ENCODE results near the gene SOHLH1. TPM values are rescaled to one million over a fixed set of nuclear protein-coding genes. Genes with fewer than 3 reads are reported as not detected.

SOHLH1 gene
- total RNA-seq, 1 donor from 2014 or later: not detected

DNA sequence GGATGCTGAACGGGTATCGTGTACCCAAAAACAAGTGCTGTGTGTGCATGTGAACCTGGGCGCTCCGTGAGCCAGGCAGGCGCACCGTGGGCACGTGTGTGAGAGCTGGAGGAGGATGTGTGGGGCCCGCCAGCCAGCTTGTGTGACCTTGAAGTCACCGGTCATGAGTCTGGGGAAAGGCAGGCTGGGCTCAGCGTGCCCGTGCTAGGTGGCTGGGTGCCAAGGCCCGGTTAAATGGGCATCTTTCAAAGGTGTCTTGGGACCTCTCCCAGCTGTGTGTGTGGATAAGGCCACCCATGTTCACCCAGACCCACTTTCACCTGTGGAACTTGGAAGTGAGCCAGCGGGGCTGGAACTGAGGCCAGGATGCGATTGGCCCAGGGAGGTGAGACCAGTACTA is 6.1 kb upstream of the SOHLH1 start:
- intact Hi-C loops (cut with micrococcal nuclease): no loop called here

DNA sequence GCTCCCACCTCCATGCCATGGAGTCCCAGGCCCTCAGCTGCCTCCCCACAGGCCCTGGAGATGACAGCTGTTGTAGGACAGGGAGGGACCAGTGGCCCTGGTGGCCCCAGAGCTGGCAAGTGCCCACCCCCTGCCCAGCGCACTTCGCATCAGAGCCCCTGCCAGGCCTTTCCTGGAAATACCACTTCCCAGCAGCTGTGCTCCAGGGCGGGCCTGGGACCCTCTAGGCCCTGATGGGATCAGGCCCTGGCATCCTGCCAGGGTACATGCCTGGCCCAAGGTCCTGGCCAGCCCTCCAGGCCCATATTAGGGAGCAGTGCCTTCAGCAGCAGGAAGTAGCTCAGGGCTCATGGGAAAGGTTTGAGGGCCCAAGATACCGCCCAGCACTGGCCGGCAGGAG is 5.2 kb upstream of the SOHLH1 start:
- intact Hi-C loops (cut with micrococcal nuclease): no loop called here

DNA sequence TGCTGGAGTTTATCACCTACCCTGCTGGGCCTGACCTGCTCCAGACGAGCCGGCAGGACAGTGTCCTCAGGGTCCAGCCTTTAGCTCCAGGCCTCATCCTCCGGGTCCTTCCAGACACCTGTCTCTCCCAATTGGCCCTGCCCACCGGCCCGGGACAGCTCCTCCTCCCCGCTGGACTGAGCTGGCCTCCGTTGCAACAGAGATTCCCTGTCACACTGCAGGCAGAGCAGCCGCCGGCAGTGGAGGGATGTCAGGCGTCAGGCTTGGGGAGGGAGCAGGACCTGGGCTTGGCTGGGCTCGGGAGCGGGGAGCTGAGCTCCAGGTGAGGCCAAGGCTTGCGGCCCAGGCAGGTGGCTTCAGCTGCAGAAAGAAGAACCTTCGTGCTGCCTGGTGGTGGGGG is 4.4 kb upstream of the SOHLH1 start:
- intact Hi-C loops (cut with micrococcal nuclease): no loop called here

DNA sequence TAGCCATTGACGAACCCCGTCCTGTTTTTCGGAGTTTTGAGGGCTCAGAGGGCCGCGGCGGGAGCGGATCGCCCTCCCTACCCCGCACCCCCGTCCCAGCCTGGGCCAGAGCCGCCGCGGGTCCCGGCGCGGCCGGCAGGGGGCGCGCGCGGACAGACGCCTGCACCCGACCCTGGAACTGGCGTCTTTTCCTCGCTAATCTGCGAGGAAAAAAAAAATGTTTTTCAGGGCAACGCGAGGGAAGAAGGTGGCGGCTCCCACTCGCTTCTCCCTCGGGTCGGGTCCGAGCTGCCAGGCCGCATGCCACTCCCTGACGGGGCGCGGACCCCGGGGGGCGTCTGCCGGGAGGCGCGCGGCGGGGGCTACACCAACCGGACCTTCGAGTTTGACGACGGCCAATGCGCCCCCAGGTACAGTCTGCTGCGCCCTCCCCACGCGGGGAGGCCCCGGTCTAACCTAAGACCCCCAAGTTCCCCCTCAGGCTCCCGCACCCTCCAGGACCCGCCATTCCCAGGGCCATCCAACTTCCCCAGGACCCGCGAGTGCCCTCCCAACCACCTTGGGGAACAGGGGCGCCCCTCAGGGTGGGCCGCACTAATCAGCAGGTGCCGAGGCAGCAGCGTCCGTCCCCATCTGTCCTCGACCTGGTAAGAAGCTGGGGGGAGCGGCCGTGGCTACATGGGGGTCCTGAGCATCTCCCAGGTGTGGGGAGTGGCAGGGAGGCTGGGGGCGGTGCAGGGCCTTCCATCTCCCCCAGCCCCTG is 2.9 kb upstream of the SOHLH1 start, which contains the start of gene KCNT1:
Gene KCNT1, plus strand, starts transcription at position 227 of the 763 bp plus-strand sequence. Its CDS starts 74 bp downstream, at position 301.
- intact Hi-C loops (cut with micrococcal nuclease): no loop called here

DNA sequence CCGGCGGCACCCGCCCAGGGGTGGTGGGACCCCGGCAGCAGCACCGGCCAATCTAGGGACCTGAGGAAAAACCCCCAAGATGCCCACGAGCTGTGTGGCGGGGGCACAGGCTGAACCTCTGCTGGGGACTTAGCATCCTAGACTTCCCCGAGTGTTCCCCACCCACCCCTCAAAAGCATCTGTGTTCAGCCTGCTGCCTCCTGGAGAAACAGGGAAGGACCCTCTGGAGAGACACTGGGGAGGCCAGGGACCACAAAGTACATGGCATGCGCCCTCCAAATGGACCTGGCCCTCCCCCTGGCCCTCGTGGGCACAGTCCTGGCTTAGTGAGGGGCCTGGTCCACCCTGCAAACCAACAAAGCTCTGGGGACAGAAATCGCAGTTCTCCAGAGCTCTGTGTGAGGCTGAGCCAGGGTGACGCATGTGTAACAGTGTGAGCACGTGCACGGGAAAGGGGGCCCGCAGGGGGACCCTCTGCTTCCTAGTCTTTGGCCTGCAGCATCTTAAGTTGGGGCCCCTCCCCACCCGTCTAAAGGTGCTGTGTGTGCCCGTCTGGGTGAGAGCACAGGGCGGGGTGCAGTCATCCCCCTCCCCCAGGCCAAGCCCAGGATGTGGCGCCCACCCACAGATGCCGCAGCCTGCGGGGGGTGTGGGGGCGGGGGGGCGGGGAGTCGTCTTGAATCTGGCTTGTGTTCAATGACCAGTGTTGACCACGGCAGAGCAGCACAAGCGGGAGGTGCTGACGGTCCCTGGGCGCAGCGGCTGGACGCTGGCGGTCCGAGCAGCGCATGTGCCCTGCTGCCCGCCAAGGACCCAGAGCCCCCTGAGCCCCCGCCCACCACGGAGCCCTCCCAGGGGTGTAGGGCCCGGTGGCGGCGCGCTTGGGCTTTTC is 2.0 kb upstream of the SOHLH1 start:
- intact Hi-C loops (cut with micrococcal nuclease): no loop called here

DNA sequence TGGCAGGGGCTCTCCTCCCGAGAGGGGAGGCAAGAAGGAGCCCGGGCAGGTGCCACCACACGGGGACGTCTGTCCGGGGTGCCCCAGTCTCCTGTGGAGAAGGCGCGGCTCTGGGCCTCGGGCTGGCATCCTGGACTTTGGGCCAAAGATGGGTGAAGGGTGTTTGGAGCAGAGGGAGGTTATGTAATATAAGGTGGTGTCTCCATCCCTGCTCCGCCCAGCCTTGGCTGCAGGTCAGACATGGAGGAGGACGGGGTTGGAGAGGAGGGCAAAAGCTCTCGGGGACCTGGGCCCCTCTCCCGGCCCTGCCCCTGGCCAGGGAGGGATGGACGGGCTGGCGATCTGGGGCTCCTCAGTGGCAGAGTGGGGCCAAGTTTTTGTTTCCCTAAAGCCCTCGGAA is 1.2 kb upstream of the SOHLH1 start:
- intact Hi-C loops (cut with micrococcal nuclease): no loop called here

DNA sequence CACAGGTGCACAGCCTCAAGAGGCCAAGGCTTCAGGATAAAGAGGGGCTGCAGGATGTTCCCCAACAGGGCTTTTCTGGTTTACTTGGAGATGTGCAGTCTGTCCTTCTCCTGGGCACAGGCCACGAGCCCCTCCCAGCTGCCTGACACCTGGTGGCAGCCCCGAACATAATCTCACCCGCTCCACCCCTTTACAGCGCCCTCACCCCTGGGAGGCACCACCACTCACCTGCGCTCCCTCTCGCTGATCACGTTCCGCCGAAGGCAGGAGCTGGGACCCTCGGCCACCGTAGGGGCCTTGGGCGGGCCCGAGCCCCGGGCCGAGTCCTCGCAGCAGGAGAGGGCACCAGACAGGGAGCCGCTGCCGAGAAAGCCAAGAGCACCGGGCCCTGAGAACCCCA is 514 bp downstream of the SOHLH1 start:
- intact Hi-C loops (cut with micrococcal nuclease): no loop called here

DNA sequence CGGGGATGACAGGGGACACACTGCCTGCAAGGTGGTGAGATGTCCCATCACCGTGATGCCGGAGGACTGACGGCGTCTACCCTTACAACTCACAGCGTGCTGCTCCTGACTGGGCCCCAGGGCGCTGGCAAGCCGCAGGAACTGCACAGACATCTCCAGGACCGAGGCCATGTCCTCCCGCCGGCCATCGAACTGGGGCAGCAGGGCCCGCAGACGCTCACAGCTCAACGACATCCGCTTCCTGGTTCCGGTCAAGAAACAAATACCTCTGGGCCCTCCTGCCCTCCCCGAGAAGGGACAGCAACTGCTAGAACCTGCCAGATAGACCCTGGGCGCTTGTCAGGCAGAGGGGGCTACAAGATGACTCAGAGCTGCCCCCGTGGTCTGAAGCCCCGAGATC is 1.0 kb downstream of the SOHLH1 start:
- intact Hi-C loops (cut with micrococcal nuclease): no loop called here

DNA sequence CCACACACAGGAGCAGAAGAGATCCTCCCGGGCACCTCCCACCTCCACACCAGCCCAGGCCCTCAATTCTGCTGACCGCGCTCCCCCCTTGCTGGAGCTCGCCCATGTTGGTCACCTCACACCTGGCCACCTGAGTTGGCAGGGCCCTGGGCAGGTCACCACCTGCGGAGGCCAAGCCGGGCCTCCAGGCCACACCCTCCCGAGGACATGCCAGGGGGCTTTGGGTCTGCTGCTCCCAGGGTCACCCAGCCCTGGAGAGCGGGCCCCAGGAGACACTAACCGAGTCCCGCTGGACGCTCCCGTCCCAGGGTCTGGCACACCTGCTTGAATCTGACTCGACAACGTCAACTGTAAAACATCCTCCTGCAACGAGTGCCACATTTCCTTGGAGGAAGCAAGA is 2.1 kb downstream of the SOHLH1 start:
- intact Hi-C loops (cut with micrococcal nuclease): no loop called here

DNA sequence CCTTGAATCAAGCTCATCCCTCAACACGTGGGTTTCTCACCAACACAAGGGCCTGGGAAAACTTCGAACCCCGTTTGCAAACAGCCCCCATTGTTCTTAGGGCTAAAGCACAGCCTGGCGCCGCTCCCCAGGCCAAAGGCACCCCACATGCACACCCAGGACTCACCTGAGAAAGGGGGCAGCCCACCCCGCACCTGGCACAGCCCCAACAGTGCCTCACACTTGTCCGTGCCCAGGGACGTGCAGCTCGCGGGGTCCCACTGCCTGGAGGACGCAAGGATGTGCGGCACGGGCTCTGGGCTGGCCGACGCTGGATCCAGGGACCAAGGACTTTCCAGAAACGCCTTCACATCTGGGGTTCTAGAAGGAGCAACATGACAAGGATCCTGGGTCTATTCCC is 2.8 kb downstream of the SOHLH1 start:
- intact Hi-C loops (cut with micrococcal nuclease): no loop called here

DNA sequence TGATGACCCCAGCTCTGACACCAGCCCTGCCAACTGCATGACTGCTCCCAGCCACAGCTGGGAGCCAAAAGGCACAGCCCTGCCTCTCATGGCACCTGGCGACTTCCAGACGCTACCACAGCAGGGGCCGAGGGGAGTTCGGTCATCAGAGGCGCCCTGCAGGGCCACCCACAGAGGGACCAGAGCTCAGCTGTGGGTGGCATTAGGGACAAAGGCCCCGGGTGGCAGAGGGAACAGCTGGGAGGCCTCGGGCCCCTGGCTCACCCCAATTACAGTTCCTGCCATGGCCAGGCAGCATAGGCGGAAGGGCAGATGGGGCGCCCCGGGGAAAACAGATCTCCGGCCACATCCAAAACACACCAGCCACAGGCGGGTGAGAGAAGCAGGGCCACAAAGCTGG is 3.6 kb downstream of the SOHLH1 start:
- intact Hi-C loops (cut with micrococcal nuclease): no loop called here

DNA sequence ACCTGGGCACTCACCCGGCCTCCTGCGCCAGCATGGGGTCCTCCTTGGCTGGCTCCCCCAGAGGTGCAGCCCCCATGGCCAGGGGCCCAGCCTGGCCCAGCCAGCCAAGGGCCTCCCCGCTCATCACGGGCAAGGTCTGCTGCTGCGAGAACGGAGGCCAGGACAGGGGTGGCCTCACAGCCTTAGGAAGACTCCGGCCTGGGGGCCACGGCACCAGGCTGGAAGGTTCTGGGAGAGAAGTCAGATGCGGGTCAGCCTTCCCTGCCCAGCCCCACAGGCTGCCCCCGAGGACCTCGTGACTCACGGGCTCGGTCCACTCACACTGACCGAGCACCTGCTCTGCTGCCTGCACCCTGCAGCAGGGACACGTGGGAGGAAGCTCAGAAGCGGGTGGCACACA is 4.2 kb downstream of the SOHLH1 start:
- intact Hi-C loops (cut with micrococcal nuclease): no loop called here

DNA sequence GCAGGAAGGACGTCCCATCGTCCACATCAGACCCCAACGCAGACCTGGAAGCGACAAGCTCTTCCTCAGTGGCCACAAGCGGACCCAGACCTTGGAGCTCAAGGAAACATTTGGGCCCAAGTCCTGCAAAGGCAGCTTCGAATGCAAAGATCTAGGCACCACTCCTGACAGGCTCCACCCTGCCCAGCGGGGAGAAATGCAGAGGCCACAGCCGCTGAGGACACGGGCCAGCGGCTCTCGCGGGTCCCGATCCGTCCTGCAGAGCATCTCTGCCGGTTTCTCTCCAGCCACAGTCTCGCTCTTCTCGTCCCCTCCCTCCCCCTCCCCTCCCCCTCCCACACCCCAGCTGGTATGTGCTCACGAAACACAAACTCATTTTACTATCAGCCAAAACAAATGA is 4.9 kb downstream of the SOHLH1 start:
- intact Hi-C loops (cut with micrococcal nuclease): no loop called here

DNA sequence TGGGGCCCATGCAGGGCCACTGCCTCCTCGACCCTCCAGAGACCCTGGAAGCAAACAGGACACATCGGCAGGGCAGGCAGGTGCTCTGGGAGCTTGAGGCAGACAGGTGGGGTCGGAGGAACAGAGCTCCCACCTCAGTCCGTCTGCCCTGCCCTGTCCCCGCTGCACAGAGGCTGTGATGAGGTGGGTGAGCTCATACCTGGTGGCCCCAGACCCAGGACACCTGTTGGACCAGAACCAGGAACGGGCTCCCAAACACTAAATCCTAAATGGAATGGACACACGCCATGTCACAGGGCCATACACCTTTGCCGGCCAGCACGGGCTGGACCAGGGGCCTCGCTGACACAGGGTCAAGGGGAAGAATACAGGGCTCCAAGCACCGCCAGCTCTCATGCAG is 5.5 kb downstream of the SOHLH1 start:
- intact Hi-C loops (cut with micrococcal nuclease): no loop called here

DNA sequence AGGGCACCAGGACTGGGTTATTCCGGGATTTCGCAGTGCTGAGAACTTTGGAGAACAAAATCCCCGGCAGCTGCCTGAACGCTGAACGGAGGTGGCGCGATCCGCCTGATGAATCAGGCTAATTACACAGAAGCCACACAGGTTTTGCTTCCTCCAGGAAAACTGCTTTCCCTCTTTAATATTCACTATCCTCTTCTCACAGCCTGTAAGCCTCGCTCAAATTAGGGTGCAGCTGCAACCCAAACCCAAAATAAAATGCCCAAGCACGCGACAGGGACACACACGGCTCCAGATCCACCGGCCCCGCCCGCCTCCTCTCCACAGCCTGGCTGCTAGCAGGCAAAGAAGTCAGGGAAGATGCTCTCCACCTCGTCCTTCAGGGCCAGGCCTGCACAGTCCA is 6.0 kb downstream of the SOHLH1 start:
- intact Hi-C loops (cut with micrococcal nuclease): no loop called here

DNA sequence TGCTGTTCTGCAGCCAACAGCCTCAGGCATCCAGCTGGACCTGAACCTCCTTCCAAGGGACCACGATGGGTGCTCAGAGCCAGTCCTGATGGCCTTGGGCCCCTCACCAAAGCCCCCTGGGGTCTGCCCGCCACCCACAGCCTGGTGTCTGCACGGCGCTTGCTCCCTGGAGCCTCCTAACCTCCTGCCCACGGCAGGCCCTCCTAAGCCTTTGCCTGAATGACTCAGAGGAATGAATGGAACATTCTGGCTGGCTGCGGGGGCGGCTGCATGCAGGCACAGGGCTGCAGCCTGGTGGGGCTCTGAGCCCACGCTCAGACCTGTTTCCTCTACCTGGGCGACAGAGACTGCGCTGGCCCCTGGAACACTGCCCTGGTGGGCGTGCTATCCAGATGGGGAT is 6.9 kb downstream of the SOHLH1 start:
- intact Hi-C loops (cut with micrococcal nuclease): no loop called here

DNA sequence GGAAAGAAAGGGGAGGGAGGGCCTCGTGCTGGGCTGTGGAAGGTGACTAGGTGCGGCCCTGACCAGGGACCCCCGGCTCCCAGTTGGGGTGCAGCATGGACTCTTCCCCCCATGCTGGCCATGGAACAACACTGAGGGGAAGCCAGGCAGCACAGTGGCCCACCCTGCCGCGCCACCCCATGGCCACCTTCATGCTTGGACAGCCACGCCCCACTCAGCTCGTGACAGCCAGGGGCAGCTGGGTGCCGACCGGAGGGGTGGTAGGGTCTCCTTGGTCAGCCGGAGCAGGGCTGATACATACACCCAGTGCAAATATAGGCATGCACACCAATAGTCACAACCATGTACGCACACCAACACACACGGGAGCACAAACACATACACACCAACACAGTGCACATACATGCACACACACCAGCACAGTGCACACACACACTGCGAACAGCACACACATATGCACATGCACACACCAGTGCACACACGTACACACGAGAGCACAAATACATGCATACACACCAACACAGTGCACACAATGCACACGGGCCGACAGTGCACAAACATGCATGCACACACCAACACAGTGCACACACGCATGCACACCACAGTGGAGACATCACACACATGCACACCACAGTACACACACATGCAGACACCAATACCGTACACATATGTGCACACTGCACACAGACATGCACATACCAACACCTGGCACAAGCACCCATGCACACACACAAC is 8.3 kb downstream of the SOHLH1 start:
- intact Hi-C loops (cut with micrococcal nuclease): no loop called here

DNA sequence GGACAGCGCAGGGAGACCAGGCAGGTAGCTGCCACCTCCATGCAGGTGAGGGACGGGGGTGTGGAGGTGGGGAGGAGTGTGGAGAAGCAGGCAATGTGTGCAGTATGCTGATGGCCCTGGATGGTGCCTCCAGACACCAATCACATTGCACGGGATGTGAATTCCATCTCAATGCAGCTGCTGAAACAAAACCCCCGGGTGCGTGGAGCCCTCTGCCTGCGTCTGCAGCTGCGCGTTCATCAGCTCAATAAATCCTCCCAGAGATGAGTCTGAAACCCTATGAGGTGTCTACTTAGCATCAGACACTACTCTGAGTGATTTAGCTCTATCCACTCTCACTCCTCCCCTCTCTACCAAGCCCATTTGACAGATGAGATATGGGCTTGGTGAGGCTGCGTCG is 10.3 kb downstream of the SOHLH1 start:
- intact Hi-C loops (cut with micrococcal nuclease): no loop called here

DNA sequence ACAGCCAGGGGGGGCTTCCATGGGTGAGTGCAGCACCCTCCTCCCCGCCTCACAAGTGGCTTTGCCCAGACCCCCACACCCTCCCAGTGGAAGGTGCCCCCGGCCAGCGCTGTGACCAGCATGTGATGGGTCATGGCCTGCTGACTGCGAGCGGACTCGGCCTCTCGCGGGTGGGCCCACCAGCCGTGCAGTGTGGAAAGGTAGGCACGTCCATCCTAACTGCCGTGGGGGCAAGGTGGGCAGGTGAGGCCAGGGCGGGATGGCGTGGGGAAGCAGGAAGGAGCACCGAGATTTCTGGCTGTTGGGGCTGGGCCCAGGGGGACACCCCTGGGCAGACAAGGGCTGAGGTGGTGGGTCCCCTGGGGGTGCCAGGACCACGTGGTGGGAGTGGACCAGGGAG is 12.1 kb downstream of the SOHLH1 start:
- intact Hi-C loops (cut with micrococcal nuclease): no loop called here

DNA sequence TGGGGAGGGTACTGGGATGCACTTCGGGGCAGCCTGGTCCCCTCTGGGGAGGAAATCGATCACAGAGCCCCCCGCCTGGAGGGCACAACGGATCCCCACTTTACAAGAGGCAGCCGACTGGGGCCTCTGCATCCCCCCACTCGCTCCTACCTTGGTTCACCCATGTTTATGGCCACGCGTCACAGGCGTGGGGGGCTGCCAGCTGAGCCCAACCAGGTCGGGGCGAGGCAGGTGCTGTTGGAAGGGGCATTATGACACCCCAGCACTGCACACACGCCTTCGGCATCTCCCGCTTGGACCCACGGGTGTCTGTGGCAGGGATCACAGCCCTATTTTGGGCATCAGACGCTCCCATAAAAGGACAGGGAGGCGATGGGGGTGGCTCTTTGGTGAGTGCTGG is 14.6 kb downstream of the SOHLH1 start:
- intact Hi-C loops (cut with micrococcal nuclease): no loop called here

DNA sequence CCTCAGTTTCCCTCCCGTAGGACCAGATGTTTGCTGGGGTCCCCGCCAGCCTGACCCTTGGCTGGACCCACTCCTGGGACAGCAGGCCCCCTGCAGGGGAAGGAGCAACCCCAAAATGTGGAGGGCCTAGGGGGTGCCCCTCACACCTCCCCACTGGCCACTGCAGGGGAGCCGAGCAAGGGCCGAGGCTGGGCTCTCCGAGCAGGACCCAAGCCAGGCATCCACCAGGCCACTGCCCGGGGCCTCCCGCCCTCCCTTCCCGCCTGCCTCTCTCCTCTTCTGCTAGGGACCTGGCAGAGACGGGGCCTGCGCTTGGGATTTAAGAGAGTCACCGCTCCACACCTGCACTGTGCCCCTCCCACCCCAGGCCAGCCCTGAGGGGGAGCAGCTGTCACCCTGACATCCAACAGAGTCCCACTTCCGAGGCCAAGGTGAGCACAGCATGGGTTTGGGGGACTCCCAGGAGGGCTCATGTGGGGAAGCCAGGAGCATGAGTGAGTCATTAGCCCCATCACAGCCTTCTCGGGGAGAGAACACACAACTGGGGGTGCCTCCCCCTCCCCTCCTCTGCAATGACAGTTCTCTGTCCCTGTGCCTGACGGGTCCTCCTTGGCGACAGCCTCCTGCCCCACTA is 15.8 kb downstream of the SOHLH1 start:
- intact Hi-C loops (cut with micrococcal nuclease): no loop called here

DNA sequence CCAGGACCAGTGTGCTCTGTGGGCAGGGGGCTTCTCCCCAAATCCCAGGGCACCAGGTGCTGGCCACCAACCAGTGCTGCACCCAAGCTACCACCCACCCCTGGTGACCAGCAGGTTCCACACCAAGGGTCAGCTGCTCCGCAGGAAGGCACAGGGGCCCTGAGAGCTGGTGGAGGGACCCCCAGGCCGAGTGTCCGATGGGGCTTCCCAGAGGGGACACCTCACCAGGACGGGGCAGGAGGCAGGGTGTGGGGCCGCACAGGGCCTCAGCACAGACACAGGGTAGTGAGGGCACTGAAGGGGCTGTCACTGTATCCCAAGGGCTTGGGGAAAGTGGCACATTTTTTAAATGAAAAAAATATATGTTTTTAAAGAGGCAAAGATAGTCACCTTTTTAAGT is 18.1 kb downstream of the SOHLH1 start:
- intact Hi-C loops (cut with micrococcal nuclease): no loop called here

Measured in T-helper 1 cell treated with Interleukin-12 subunit alpha and Interleukin-12 subunit beta and Interleukin-4 antibody, amounts not matched to agents 30 ng/mL and 1 ng/mL, for 36 hours (primary cell).